SKM-1 (cell line): ENCODE data around the gene HOXD12.

Source experiments
- DNase-seq: peaks from one replicate; lab custom pipeline; 2025; ENCODE audit not compliant: unreplicated experiment; lab: John Stamatoyannopoulos, UW

The HOXD12 gene

GRCh38 chr2:176092270-176093144 is 7.1 kb upstream of the HOXD12 start, which contains the start of gene HOXD13:
Gene HOXD13 (plus strand): TSS chr2:176092721. CDS start chr2:176092891, 170 bp downstream.
- DNase-seq = no peak

GRCh38 chr2:176093145-176093897 is 6.3 kb upstream of the HOXD12 start:
- DNase-seq = no peak

GRCh38 chr2:176093898-176094249 is 5.7 kb upstream of the HOXD12 start:
- DNase-seq = no peak

- no peak for DNase-seq
These were observed 5.2 kb upstream of the HOXD12 start for GRCh38 chr2:176094349-176094748.

GRCh38 chr2:176095421-176095820 is 4.2 kb upstream of the HOXD12 start:
- DNase-seq = no peak

GRCh38 chr2:176096243-176096985 is 3.2 kb upstream of the HOXD12 start:
- no peak for DNase-seq

- DNase-seq = peak; percentile 27
These were observed 2.4 kb upstream of the HOXD12 start for GRCh38 chr2:176096986-176097819.

GRCh38 chr2:176097820-176098365 is 1.7 kb upstream of the HOXD12 start:
- no peak for DNase-seq

- DNase-seq = no peak
These were observed 1.0 kb upstream of the HOXD12 start for GRCh38 chr2:176098366-176099158.

- no peak for DNase-seq
These were observed 352 bp upstream of the HOXD12 start for GRCh38 chr2:176099159-176099727.

- DNase-seq = no peak
These were observed 1.0 kb downstream of the HOXD12 start for GRCh38 chr2:176100547-176101140.

GRCh38 chr2:176101216-176101830 is 1.7 kb downstream of the HOXD12 start:
- no peak for DNase-seq

- no peak for DNase-seq
These were observed 2.2 kb downstream of the HOXD12 start for GRCh38 chr2:176101842-176102241.

- DNase-seq = no peak
These were observed 2.8 kb downstream of the HOXD12 start for GRCh38 chr2:176102309-176102866.

- DNase-seq = no peak
These were observed 3.6 kb downstream of the HOXD12 start for GRCh38 chr2:176103194-176103593.

GRCh38 chr2:176103742-176104315 is 4.2 kb downstream of the HOXD12 start:
- DNase-seq = no peak

GRCh38 chr2:176104316-176105077 is 4.9 kb downstream of the HOXD12 start:
- DNase-seq = no peak
